ENCODE measurements around the gene MINK1.

The MINK1 gene

GRCh38 chr17:4935650-4936049 lies 102.5 kb downstream of the MINK1 start:
- no peak for DNase-seq

GRCh38 chr17:4936436-4936835 lies 103.3 kb downstream of the MINK1 start:
- DNase-seq: no peak

GRCh38 chr17:4937553-4937952 lies 104.4 kb downstream of the MINK1 start:
- no peak for DNase-seq

- DNase-seq: no peak
Observed at GRCh38 chr17:4938069-4938491, 104.9 kb downstream of the MINK1 start.

- no peak for DNase-seq
Observed at GRCh38 chr17:4938688-4939545, 105.8 kb downstream of the MINK1 start.

- no peak for DNase-seq
Observed at GRCh38 chr17:4939546-4939795, 106.3 kb downstream of the MINK1 start.

GRCh38 chr17:4939796-4940554 lies 106.8 kb downstream of the MINK1 start, which contains the start of the genes RNF167 and SLC25A11:
Gene RNF167 (plus strand): TSS chr17:4940268. CDS start chr17:4940910, 642 bp downstream.
Gene SLC25A11 (minus strand): TSS chr17:4940046. CDS start chr17:4939910, 136 bp downstream.
- peak; percentile 81 to 100 (median 94) for DNase-seq

GRCh38 chr17:4940555-4941318 lies 107.6 kb downstream of the MINK1 start:
- peak in 3 of 5 experiments; percentile 36 to 70 (median 43) for DNase-seq

- no peak for DNase-seq
Observed at GRCh38 chr17:4941319-4941610, 108.1 kb downstream of the MINK1 start.

- DNase-seq: no peak
Observed at GRCh38 chr17:4942760-4943508, 109.8 kb downstream of the MINK1 start.

GRCh38 chr17:4944163-4944553 lies 111.0 kb downstream of the MINK1 start:
- peak in 3 of 5 experiments; percentile 47 to 90 (median 62) for DNase-seq

GRCh38 chr17:4944554-4945175 lies 111.5 kb downstream of the MINK1 start:
- peak in 1 of 5 experiments; percentile 55 for DNase-seq

GRCh38 chr17:4945176-4945943 lies 112.2 kb downstream of the MINK1 start:
- peak in 4 of 5 experiments; percentile 60 to 87 (median 70) for DNase-seq

- no peak for DNase-seq
Observed at GRCh38 chr17:4945944-4946280, 112.8 kb downstream of the MINK1 start.

GRCh38 chr17:4946312-4946976 lies 113.3 kb downstream of the MINK1 start:
- no peak for DNase-seq

- DNase-seq: no peak
Observed at GRCh38 chr17:4947010-4947410, 113.9 kb downstream of the MINK1 start.
